Testis (tissue), 3 donors: ENCODE measurements around the gene CDH13. TPM values are rescaled to one million over a fixed set of nuclear protein-coding genes. Genes with fewer than 3 reads are reported as not detected.
A peak's percentile ranks its signal among the peaks of the same experiment; 100 is the strongest.

Experiments
- DNase-seq: peaks from one replicate; pipeline ENCODE4 v3.0.0-alpha.2; 2019
- H3K27ac ChIP-seq, 2 donors: fragments of 200-600 bp; sonication (generic); one replicate each; pipeline ENCODE4 v1.5.1; 2019
- H3K27me3 ChIP-seq: fragments of 200-600 bp; sonication (generic); one replicate; pipeline ENCODE4 v1.5.1; 2019
- H3K36me3 ChIP-seq: fragments of 200-600 bp; sonication (generic); one replicate; pipeline ENCODE4 v1.5.1; 2017; ENCODE audit warnings: low read depth; ENCODE audit errors: missing control alignments
- H3K4me1 ChIP-seq: fragments of 200-600 bp; sonication (generic); one replicate; pipeline ENCODE4 v1.5.1; 2019
- H3K4me3 ChIP-seq, 2 donors: fragments of 200-600 bp; sonication (generic); one replicate each; pipeline ENCODE4 v1.5.1; 2017 to 2019
- H3K9me3 ChIP-seq: fragments of 200-600 bp; sonication (generic); one replicate; pipeline ENCODE4 v1.5.1; 2017
- CTCF ChIP-seq, 3 experiments: fragments of 450-650 bp in 2 of 3; fragments of 200-600 bp in 1 of 3; sonication (generic) in 1 of 3; IDR thresholded peaks; one replicate each; pipeline ENCODE4 v1.5.1; 2016 to 2019; ENCODE audit warnings: antibody characterized with exemption in 3 of 3, mild to moderate bottlenecking in 2 of 3, moderate library complexity in 1 of 3
- POLR2A ChIP-seq: fragments of 450-650 bp; IDR thresholded peaks from one replicate; pipeline ENCODE4 v1.6.1; 2017; ENCODE audit warnings: antibody characterized with exemption, mild to moderate bottlenecking, moderate library complexity
- WGBS, 2 donors: methylation state at CpG; one replicate each; pipeline ENCODE4 v1.1.5; 2018; 5-methylcytosine and 5-hydroxymethylcytosine counted together
- intact Hi-C: fragments of 100-400 bp; cut with DNase I; formaldehyde crosslinking; loops from one replicate; pipeline ENCODE4 v1.15.1; 2023; ENCODE audit warnings: low total_unique reads
- polyA plus RNA-seq: library from polyadenylated mRNA; stranded (reverse); fragments of 350-450 nt; fragmentation: Illumina TruSeq; extraction: RNeasy Lipid Tissue Mini Kit (QIAGEN cat#74804); gene quantifications from one replicate; pipeline ENCODE4 v1.2.3, GENCODE V29; 2014; ENCODE audit warnings: low read depth, low replicate concordance; ENCODE audit not compliant: insufficient read depth
- total RNA-seq, 2 donors: library from RNA; depleted of rRNA; stranded (reverse); fragments of >200 nt; gene quantifications; one replicate each; pipeline ENCODE4 v1.2.3, GENCODE V29; 2016

Gene CDH13
- total and polyA plus RNA-seq, 3 donors from 2014 or later = 1.2 to 11.1 (median 2.0) TPM

GRCh38 chr16:83807327-83807709 is 1180.5 kb downstream of the CDH13 start:
- TF ChIP-seq POLR2A (no peak), CTCF (IDR thresholded peaks at IDR 0.05) (no peak)
- Histone ChIP-seq H3K27ac (peak overlapping the region in 1 of 2 donors; percentile 84), H3K36me3 (no peaks in the 10 kb centered on the region), H3K4me3 (peak overlapping the region; percentile 92 to 93), H3K4me1 (peaks cover 14% of the 10 kb centered on the region), H3K27me3 (no peaks in the 10 kb centered on the region), H3K9me3 (no peaks in the 10 kb centered on the region)
- WGBS, 2 donors = 57 to 63% methylated on average over 8 of the region's 8 CpGs
- DNase-seq = no peak
- intact Hi-C loops = no loop called here

- peak; percentile 96 for DNase-seq
- H3K4me1 ChIP-seq = peaks cover 14% of the 10 kb centered on the region
- no peaks in the 10 kb centered on the region for H3K9me3 ChIP-seq
- intact Hi-C loops = no loop called here
- H3K27me3 ChIP-seq = no peaks in the 10 kb centered on the region
- peak within 1 kb of the TSS; percentile 82 to 84 for H3K27ac ChIP-seq
- peak within 1 kb of the TSS; percentile 92 to 93 for H3K4me3 ChIP-seq
- TF ChIP-seq POLR2A = no peak
- no peak for TF ChIP-seq CTCF (IDR thresholded peaks at IDR 0.05)
- H3K36me3 ChIP-seq = no peaks in the 10 kb centered on the region
- 2 to 4% methylated on average over 20 to 65 of the region's 76 CpGs for WGBS, 2 donors
Observed at GRCh38 chr16:83807710-83808572, 1181.2 kb downstream of the CDH13 start, which contains the start of gene HSBP1. Gene HSBP1 (plus strand): TSS chr16:83807978. CDS start chr16:83808077, 99 bp downstream.

- Histone ChIP-seq H3K27me3 (no peaks in the 10 kb centered on the region), H3K9me3 (no peaks in the 10 kb centered on the region), H3K4me1 (peaks cover 14% of the 10 kb centered on the region), H3K27ac (peak overlapping the region; percentile 82 to 84), H3K36me3 (no peaks in the 10 kb centered on the region), H3K4me3 (peak overlapping the region; percentile 92 to 93)
- 0 to 11% methylated on average over 7 to 11 of the region's 11 CpGs for WGBS, 2 donors
- intact Hi-C loops = no loop called here
- TF ChIP-seq POLR2A (no peak), CTCF (IDR thresholded peaks at IDR 0.05) (no peak)
- DNase-seq = no peak
Observed at GRCh38 chr16:83808573-83809014, 1181.8 kb downstream of the CDH13 start.

- Histone ChIP-seq H3K36me3 (no peaks in the 10 kb centered on the region), H3K4me1 (peaks cover 18% of the 10 kb centered on the region), H3K9me3 (no peaks in the 10 kb centered on the region), H3K27ac (no peak overlapping the region), H3K4me3 (peak overlapping the region; percentile 92 to 93), H3K27me3 (no peaks in the 10 kb centered on the region)
- no peak for TF ChIP-seq CTCF (IDR thresholded peaks at IDR 0.05)
- no peak for TF ChIP-seq POLR2A
- intact Hi-C loops = no loop called here
- 52 to 71% methylated on average over 13 of the region's 13 CpGs for WGBS, 2 donors
- no peak for DNase-seq
Observed at GRCh38 chr16:83809092-83809491, 1182.3 kb downstream of the CDH13 start.
